Fibroblast of the aortic adventitia (primary cell): Measurements from ENCODE around the gene TANC2. TPM values are rescaled to one million over a fixed set of nuclear protein-coding genes. Genes with fewer than 3 reads are reported as not detected.

Source experiments
- DNase-seq: peaks from one replicate; pipeline ENCODE4 v3.0.0-alpha.2; 2010; ENCODE audit warnings: low read depth
- H3K4me3 ChIP-seq: 2 replicates; pipeline ENCODE4 v1.5.1; 2011; ENCODE audit warnings: low read depth, mild to moderate bottlenecking, control low read depth, low read length, moderate library complexity
- small RNA-seq: library from RNA; depleted of rRNA; stranded (forward); fragments of <200 nt; gene quantifications from one replicate; pipeline ENCODE3, GENCODE V24; 2012
- total RNA-seq: library from RNA; depleted of rRNA; stranded (reverse); fragments of >200 nt; gene quantifications from 2 replicates; pipeline ENCODE4 v1.2.3, GENCODE V29; 2012; ENCODE audit warnings: low replicate concordance
- TF ChIP-seq, protein P1 (sequence below): IDR thresholded peaks from 2 replicates; pipeline ENCODE4 v1.5.1; 2011; ENCODE audit warnings: mild to moderate bottlenecking, low read length, control low read depth, inconsistent platforms; ENCODE audit not compliant: insufficient read depth

TANC2 gene
- total RNA-seq, 1 donor, result 30.8 TPM

DNA sequence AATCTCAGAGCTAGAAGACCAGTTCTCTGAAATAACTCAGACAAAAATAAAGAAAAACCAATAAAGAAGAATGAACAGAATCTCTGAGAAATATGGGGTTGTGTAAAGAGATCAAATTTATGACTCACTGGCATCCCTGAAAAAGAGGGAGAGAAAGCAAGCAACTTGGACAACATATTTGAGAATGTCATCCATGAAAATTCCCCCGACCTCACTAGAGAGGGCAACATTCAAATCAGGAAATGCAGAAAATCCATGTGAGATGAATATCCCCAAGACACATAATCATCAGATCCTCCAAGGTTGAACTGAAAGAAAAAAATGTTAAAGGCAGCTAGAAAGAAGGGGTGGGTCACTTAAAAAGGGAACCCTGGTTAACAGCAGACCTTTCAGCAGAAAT lies 32.1 kb downstream of the TANC2 start:
- TF ChIP-seq, protein P1, sequence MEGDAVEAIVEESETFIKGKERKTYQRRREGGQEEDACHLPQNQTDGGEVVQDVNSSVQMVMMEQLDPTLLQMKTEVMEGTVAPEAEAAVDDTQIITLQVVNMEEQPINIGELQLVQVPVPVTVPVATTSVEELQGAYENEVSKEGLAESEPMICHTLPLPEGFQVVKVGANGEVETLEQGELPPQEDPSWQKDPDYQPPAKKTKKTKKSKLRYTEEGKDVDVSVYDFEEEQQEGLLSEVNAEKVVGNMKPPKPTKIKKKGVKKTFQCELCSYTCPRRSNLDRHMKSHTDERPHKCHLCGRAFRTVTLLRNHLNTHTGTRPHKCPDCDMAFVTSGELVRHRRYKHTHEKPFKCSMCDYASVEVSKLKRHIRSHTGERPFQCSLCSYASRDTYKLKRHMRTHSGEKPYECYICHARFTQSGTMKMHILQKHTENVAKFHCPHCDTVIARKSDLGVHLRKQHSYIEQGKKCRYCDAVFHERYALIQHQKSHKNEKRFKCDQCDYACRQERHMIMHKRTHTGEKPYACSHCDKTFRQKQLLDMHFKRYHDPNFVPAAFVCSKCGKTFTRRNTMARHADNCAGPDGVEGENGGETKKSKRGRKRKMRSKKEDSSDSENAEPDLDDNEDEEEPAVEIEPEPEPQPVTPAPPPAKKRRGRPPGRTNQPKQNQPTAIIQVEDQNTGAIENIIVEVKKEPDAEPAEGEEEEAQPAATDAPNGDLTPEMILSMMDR, result no peak
- DNase-seq, result peak; percentile 23
- H3K4me3 ChIP-seq, result no peak overlapping the region

DNA sequence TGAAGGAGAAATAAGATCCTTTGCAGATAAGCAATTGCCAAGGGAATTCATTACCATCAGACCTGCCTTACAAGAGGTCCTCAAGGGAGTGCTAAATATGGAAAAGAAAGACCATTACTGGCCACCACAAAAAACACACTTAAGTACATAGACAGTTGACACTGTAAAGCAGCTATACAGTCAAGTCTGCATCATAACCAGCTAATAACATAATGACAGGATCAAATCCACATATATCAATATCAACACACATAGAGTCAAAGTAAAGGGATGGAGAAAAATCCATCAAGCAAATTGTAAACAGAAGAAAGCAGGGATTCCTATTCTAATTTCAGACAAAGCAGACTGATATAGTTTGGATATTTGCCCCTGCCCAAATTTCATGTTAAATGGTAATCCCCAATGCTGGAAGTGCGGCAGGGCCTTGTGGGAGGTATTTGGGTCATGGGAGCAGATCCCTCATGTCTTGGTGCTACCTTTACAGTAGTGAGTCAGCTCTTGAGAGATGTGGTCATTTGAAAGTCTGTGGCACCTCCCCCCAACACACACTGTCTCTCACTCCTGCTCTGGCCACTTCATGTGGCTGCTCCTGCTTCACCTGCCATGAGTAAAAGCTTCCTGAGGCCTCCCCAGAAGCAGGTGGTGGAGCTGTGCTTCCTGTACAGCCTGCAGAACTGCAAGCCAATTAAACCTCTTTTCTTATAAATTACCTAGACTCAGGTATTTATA lies 32.8 kb downstream of the TANC2 start:
- TF ChIP-seq, protein P1, result no peak
- peak; percentile 39 for DNase-seq
- H3K4me3 ChIP-seq, result no peak overlapping the region

DNA sequence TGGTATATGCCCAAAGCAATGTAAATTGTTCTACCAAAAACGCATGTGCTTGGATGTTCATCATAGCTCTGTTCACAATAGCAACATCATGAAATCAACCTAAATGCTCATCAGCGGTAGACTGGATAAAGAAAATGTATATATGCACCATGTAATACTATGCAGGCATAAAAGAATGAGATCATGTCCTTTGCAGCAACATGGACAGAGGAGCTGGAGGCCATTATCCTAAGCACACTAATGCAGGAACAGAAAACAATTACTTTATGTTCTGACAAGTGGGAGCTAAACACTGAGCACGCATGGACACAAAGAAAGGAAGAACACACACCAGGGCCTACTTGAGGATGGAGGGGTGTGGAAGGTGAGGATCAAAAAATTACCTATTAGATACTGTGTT lies 33.7 kb downstream of the TANC2 start:
- DNase-seq, result no peak
- TF ChIP-seq, protein P1, result no peak
- H3K4me3 ChIP-seq, result no peak overlapping the region

DNA sequence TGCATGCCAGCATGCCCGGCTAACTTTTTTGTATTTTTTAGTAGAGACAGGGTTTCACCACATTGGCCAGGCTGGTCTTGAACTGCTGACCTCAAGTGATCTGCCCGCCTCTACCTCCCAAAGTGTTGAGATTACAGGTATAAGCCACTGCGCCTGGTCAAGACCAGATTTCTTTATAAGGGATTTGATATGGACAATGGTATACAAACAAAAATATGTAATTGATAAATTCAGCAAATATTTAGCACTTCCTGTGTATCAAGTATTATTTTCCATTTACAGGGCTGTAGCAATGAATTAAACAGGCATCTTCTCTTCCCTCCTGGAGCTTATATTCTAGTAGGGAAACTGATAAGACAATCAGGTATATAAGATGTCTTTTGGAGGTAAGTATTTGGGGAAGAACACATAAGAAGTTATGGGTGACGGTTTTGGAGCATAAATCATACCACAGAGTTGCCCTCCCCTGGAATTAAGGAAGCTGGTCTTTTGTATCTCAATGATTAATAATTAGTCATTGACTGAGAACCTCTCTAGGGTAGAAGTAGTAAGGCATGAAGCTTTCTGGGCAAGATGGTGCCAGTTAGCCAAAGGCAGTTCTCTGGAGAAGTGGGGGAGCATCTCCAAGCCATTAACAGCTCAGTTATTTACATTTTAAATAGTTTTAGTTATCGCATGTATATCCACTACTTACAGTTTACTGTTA lies 35.8 kb downstream of the TANC2 start:
- TF ChIP-seq, protein P1, result no peak
- no peak for DNase-seq
- no peak overlapping the region for H3K4me3 ChIP-seq

DNA sequence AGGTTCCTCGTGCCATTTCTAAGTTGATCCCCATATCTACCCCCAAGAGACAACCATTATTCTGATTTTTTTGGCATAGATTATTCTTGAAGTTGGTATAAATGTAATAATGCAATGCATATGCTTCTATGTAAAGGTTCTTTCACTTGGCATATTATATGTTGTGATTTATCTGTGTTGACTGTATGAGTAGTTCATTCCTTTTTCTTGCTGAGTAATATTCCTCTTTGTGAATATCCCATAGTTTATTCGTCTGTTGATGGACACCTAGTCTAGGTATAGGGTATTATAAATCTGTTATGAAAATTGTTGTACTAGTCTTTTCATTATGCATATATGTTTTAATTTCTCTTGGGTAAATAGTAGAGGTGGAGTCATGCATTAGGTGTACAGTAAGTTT lies 36.6 kb downstream of the TANC2 start:
- no peak for DNase-seq
- TF ChIP-seq, protein P1, result no peak
- no peak overlapping the region for H3K4me3 ChIP-seq

DNA sequence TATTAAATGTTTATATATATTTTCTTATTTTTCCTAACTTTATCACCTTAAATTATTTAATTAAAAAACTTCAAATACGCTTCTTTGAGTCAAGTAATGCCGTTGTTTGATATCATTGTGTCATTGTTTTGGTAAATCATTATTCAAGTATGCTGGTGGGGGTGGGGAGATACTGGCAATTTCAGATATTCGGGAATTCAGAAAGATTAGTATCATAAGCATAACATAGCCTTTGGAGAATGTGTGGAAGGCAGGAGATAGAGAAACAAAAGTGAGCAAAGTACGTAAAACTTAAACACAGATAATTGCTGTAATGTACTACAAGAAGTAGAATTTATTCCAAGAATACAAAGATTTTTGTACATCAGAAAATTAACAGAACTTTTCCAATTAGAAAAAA lies 49.8 kb downstream of the TANC2 start:
- DNase-seq, result no peak
- TF ChIP-seq, protein P1, result no peak
- no peak overlapping the region for H3K4me3 ChIP-seq

Small RNAs within 50 kb of the gene (small RNA-seq; reads per million reads assigned to genes)
- gene MIR633, result not detected

Other genes with a start within 250 kb of the TANC2 start
- gene MARCHF10, start 157.9 kb upstream of the TANC2 start, total RNA-seq, result 0.09 TPM in 1 of 2 replicates, not detected in the other